H1 (cell line): Measurements from ENCODE around the gene CGB5. TPM values are rescaled to one million over a fixed set of nuclear protein-coding genes. Genes with fewer than 3 reads are reported as not detected.

Source experiments
- CTCF ChIA-PET: fragments of 300-600 bp; sonication (Branson Sonifier 250); formaldehyde crosslinking; loops from one replicate; lab custom pipeline; 2021; ENCODE audit not compliant: partially characterized antibody; lab: Charles Lee
- POLR2A ChIA-PET: fragments of 300-600 bp; sonication (Branson Sonifier 250); formaldehyde crosslinking; loops from one replicate; lab custom pipeline; 2021; ENCODE audit warnings: inconsistent platforms; ENCODE audit not compliant: partially characterized antibody; lab: Charles Lee
- DNase-seq, 2 experiments: peaks; one replicate each; pipeline versions ENCODE4 v3.0.0 to v3.0.0-alpha.2; 2010 to 2022; ENCODE audit warnings: low spot score in 2 of 2, low read depth in 1 of 2, mixed read lengths in 1 of 2
- FAIRE-seq: peaks from 2 replicates; lab custom pipeline; 2011; peaks lifted over from hg19 to GRCh38; lab: Jason Lieb, UNC
- H2AFZ ChIP-seq: 2 replicates; pipeline ENCODE4 v1.8.1; 2012; ENCODE audit warnings: low read length, inconsistent platforms
- H2AK5ac ChIP-seq: 2 replicates; pipeline ENCODE4 v1.6.1; 2013; ENCODE audit warnings: low read depth, low read length
- H2BK120ac ChIP-seq: replicated peaks from 2 replicates; pipeline ENCODE3; 2013; ENCODE audit warnings: low read depth, low read length, inconsistent platforms
- H2BK12ac ChIP-seq: 2 replicates; pipeline ENCODE4 v1.6.1; 2013; ENCODE audit warnings: low read depth, low read length
- H2BK15ac ChIP-seq: 2 replicates; pipeline ENCODE4 v1.6.1; 2013; ENCODE audit warnings: low read length
- H2BK20ac ChIP-seq: 2 replicates; pipeline ENCODE4 v1.6.1; 2013; ENCODE audit warnings: low read length
- H2BK5ac ChIP-seq: 2 replicates; pipeline ENCODE4 v1.6.1; 2013; ENCODE audit warnings: low read depth, low read length
- H3K14ac ChIP-seq: 2 replicates; pipeline ENCODE4 v1.6.1; 2013; ENCODE audit warnings: inconsistent platforms; ENCODE audit not compliant: insufficient read length
- H3K18ac ChIP-seq: 2 replicates; pipeline ENCODE4 v1.6.1; 2013; ENCODE audit warnings: low read length; ENCODE audit errors: extremely low read depth
- H3K23ac ChIP-seq: 2 replicates; pipeline ENCODE4 v1.6.1; 2013; ENCODE audit warnings: inconsistent platforms; ENCODE audit not compliant: insufficient read length
- H3K23me2 ChIP-seq: 2 replicates; pipeline ENCODE4 v1.6.1; 2013; ENCODE audit warnings: low read depth, low read length
- H3K27ac ChIP-seq: 2 replicates; pipeline ENCODE4 v1.6.1; 2011; ENCODE audit warnings: low read depth, low read length, inconsistent platforms
- H3K27me3 ChIP-seq, 4 experiments: replicated peaks in 1 of 4; 1 replicate in 1 of 4; 2 replicates in 3 of 4; pipeline versions ENCODE4 v1.6.1 to v1.8.1; 2011 to 2013; ENCODE audit warnings: low read length in 3 of 4, mild to moderate bottlenecking in 3 of 4, inconsistent platforms in 2 of 4, mixed read lengths in 2 of 4, moderate library complexity in 1 of 4; ENCODE audit not compliant: control insufficient read depth in 3 of 4, insufficient read depth in 3 of 4; ENCODE audit errors: extremely low read depth in 1 of 4
- H3K36me3 ChIP-seq, 4 experiments: 2 replicates each; pipeline versions ENCODE4 v1.6.1 to v1.8.1; 2011 to 2013; ENCODE audit warnings: mild to moderate bottlenecking in 4 of 4, low read length in 3 of 4, moderate library complexity in 2 of 4, control low read depth in 1 of 4, inconsistent platforms in 1 of 4; ENCODE audit not compliant: insufficient read depth in 4 of 4, control insufficient read depth in 2 of 4
- H3K4ac ChIP-seq: replicated peaks from 2 replicates; pipeline ENCODE3; 2013; ENCODE audit warnings: low read length, low read depth, mixed read lengths, inconsistent platforms; ENCODE audit not compliant: insufficient read length
- H3K4me1 ChIP-seq, 4 experiments: replicated peaks in 1 of 4; 1 replicate in 1 of 4; 2 replicates in 3 of 4; pipeline versions ENCODE4 v1.6.1 to v1.8.1; 2011 to 2013; ENCODE audit warnings: low read length in 3 of 4, inconsistent platforms in 2 of 4, mixed read lengths in 1 of 4; ENCODE audit not compliant: insufficient read depth in 4 of 4, control insufficient read depth in 3 of 4
- H3K4me2 ChIP-seq, 2 experiments: 2 replicates each; pipeline versions ENCODE4 v1.6.1 to v1.8.1; 2011 to 2013; ENCODE audit warnings: low read depth in 2 of 2, low read length in 2 of 2, control low read depth in 1 of 2, inconsistent platforms in 1 of 2, mild to moderate bottlenecking in 1 of 2; ENCODE audit not compliant: insufficient read depth in 1 of 2
- H3K4me3 ChIP-seq, 4 experiments: fragments of 200-600, 300-600 bp in 1 of 4; sonication (generic), shearing (Covaris generic), sonication (Bioruptor Twin) in 1 of 4; 2 replicates each; pipeline versions ENCODE4 v1.5.1 to v1.8.1; 2011 to 2016; ENCODE audit warnings: low read length in 4 of 4, low read depth in 3 of 4, control low read depth in 2 of 4, inconsistent platforms in 2 of 4, mild to moderate bottlenecking in 2 of 4, mixed read lengths in 1 of 4, moderate library complexity in 1 of 4; ENCODE audit not compliant: insufficient read depth in 2 of 4; ENCODE audit errors: extremely low read depth in 1 of 4
- H3K56ac ChIP-seq: replicated peaks from 2 replicates; pipeline ENCODE3; 2013; ENCODE audit warnings: low read depth, mild to moderate bottlenecking, mixed read lengths, low read length, inconsistent platforms; ENCODE audit not compliant: insufficient read length
- H3K79me1 ChIP-seq: 2 replicates; pipeline ENCODE4 v1.6.1; 2013; ENCODE audit warnings: low read depth, low read length, control low read depth
- H3K79me2 ChIP-seq, 2 experiments: 2 replicates each; pipeline versions ENCODE4 v1.6.1 to v1.8.1; 2012 to 2013; ENCODE audit warnings: low read length in 2 of 2, mild to moderate bottlenecking in 2 of 2, inconsistent platforms in 1 of 2; ENCODE audit not compliant: insufficient read depth in 2 of 2, control insufficient read depth in 1 of 2
- H3K9ac ChIP-seq, 4 experiments: replicated peaks in 1 of 4; 1 replicate in 1 of 4; 2 replicates in 3 of 4; pipeline versions ENCODE4 v1.6.1 to v1.8.1; 2011 to 2013; ENCODE audit warnings: low read depth in 3 of 4, low read length in 3 of 4, control low read depth in 2 of 4, mild to moderate bottlenecking in 2 of 4, moderate library complexity in 2 of 4, inconsistent platforms in 1 of 4; ENCODE audit errors: extremely low read depth in 1 of 4
- H3K9me3 ChIP-seq, 2 experiments: 2 replicates each; pipeline versions ENCODE4 v1.6.1 to v1.8.1; 2012 to 2013; ENCODE audit warnings: mild to moderate bottlenecking in 2 of 2, moderate library complexity in 2 of 2, control low read depth in 1 of 2, inconsistent platforms in 1 of 2, low read depth in 1 of 2, low read length in 1 of 2, mixed read lengths in 1 of 2; ENCODE audit not compliant: insufficient read depth in 2 of 2
- H4K20me1 ChIP-seq, 2 experiments: replicated peaks in 1 of 2; 2 replicates each; pipeline versions ENCODE3 to v1.8.1; 2011 to 2013; ENCODE audit warnings: inconsistent platforms in 2 of 2, low read length in 2 of 2, mild to moderate bottlenecking in 1 of 2; ENCODE audit not compliant: insufficient read depth in 2 of 2, control insufficient read depth in 1 of 2
- H4K5ac ChIP-seq: 2 replicates; pipeline ENCODE4 v1.6.1; 2013; ENCODE audit warnings: low read length, low read depth, mixed read lengths, inconsistent platforms; ENCODE audit not compliant: insufficient read length
- H4K8ac ChIP-seq: 2 replicates; pipeline ENCODE4 v1.8.0; 2013; ENCODE audit warnings: mild to moderate bottlenecking, moderate library complexity, low read length, inconsistent platforms; ENCODE audit not compliant: insufficient read depth; ENCODE audit errors: extremely low read depth
- H4K91ac ChIP-seq: replicated peaks from 2 replicates; pipeline ENCODE3; 2013; ENCODE audit warnings: low read length, mixed read lengths, inconsistent platforms; ENCODE audit not compliant: insufficient read length
- KDM1A ChIP-seq: fragments of 200-600, 300-600 bp; sonication (generic); IDR thresholded peaks from 2 replicates; pipeline ENCODE4 v1.7.1; 2016; ENCODE audit warnings: mild to moderate bottlenecking, low read length, borderline replicate concordance
- NRF1 ChIP-seq: IDR thresholded peaks from 2 replicates; pipeline ENCODE4 v1.6.1; 2011; ENCODE audit warnings: mild to moderate bottlenecking, low read depth, low read length, improper control_type of control experiment
- WGBS, 2 experiments: shearing (Covaris generic) in 1 of 2; methylation state at CpG; one replicate each; pipeline versions ENCODE4 v1.1.6 to v1.1.7; 2013 to 2015; ENCODE audit warnings: low lambda C conversion rate in 2 of 2, mixed read lengths in 2 of 2, inconsistent platforms in 1 of 2, low coverage in 1 of 2, missing lambda C conversion rate in 1 of 2; ENCODE audit not compliant: insufficient replicate concordance in 2 of 2, insufficient coverage in 1 of 2, insufficient read length in 1 of 2; ENCODE audit errors: extremely low coverage in 1 of 2, missing lambda C conversion rate in 1 of 2; 5-methylcytosine and 5-hydroxymethylcytosine counted together
- polyA plus RNA-seq, 7 experiments: library from polyadenylated mRNA; depleted of rRNA in 3 of 7; stranded (reverse) in 5 of 7; unstranded in 2 of 7; fragments of >200 nt in 5 of 7; fragments of 200-250 nt in 2 of 7; gene quantifications; 1 replicate in 5 of 7; 2 replicates in 1 of 7; 4 replicates in 1 of 7; pipeline versions ENCODE4 v1.2.1 to v1.2.3, GENCODE V29; 2011 to 2013; ENCODE audit warnings: missing spikeins in 2 of 7, mixed read lengths in 2 of 7
- total RNA-seq: library from RNA; stranded (reverse); fragmentation: NEBNext Ultra II Directional; extraction: Animal tissue kit (Norgen Biotek cat#: 25700); gene quantifications from 2 replicates; pipeline ENCODE4 v1.2.1, GENCODE V29; 2021

Gene CGB5
- total and polyA plus RNA-seq, 2 of the 8 experiments (the other 6 are each of a cell fraction or from before 2014, with no cell fraction given), result 0.63 to 0.68 TPM

DNA sequence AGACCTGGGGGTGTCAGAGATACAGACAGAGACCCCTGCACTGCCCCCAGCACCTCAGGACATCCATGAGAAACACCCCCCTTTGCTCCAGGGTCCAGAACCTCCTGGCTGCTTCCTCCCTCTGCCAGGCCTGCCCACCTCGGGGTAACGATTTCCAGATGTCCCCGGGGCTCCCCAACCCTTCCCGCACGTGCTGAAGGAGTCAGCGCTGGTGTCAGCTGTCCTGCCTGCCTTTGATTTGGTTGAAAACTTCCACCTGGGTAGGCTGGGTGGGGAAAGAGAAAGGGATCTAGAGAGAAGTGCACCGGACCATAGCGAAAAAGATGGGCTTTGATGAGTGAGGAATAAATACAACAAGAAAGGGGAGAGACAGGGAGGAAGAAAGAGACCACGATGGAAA lies 15.4 kb downstream of the CGB5 start:
- Histone ChIP-seq H3K18ac (no peak overlapping the region), H3K4ac (no peak overlapping the region), H3K27me3 (peaks cover 10 to 48% (median 44%) of the 10 kb centered on the region in 4 experiments), H3K4me2 (no peak overlapping the region), H2BK120ac (no peak overlapping the region), H3K27ac (no peak overlapping the region), H4K20me1 (peaks cover 0 to 2% of the 10 kb centered on the region in 2 experiments), H3K4me3 (no peak overlapping the region), H2AK5ac (no peak overlapping the region), H2BK12ac (no peak overlapping the region), H4K91ac (no peak overlapping the region), H4K8ac (no peak overlapping the region), H3K36me3 (no peaks in the 10 kb centered on the region), H3K23me2 (peaks cover 6% of the 10 kb centered on the region; the same call in 1 of the 2 replicates), H3K9me3 (no peaks in the 10 kb centered on the region), H2BK15ac (no peak overlapping the region), H3K79me2 (no peaks in the 10 kb centered on the region)
- no peak for DNase-seq
- no peak for TF ChIP-seq KDM1A
- no peak for TF ChIP-seq NRF1
- TF ChIP-seq, all 59 proteins: peak for 0
- H3K23ac ChIP-seq, result no peak overlapping the region
- no peak overlapping the region for H2BK20ac ChIP-seq
- H2BK5ac ChIP-seq, result no peak overlapping the region
- ChIA-PET POLR2A (interaction anchor here (0.7 to 2.1 kb wide), 3 partner anchors 15 to 30 kb away, joined by 3 to 6 read pairs (median 3); no protein-coding TSS in a partner anchor), CTCF (interaction anchor here (0.6 to 3.5 kb wide), 6 partner anchors 15 to 257 kb away, joined by 3 to 25 read pairs (median 4); no protein-coding TSS in a partner anchor)
- no peak overlapping the region for H3K9ac ChIP-seq
- H3K4me1 ChIP-seq, result peaks cover 0 to 14% (median 12%) of the 10 kb centered on the region in 4 experiments; a peak in 6 of 7 replicates
- H3K79me1 ChIP-seq, result no peaks in the 10 kb centered on the region
- no peak overlapping the region for H4K5ac ChIP-seq
- 88% methylated on average over 9 of the region's 9 CpGs; no CpG with 5 or more reads in 1 of the 2 experiments for WGBS, 2 experiments
- H2AFZ ChIP-seq, result no peak overlapping the region
- FAIRE-seq, result no peak
- no peak overlapping the region for H3K56ac ChIP-seq
- no peak overlapping the region for H3K14ac ChIP-seq
